LoVo (cell line): ENCODE results near the gene SLC25A41.

Source experiments
- DNase-seq: peaks from one replicate; pipeline ENCODE4 v3.0.0-alpha.2; 2016; ENCODE audit warnings: low spot score

SLC25A41 gene

DNA sequence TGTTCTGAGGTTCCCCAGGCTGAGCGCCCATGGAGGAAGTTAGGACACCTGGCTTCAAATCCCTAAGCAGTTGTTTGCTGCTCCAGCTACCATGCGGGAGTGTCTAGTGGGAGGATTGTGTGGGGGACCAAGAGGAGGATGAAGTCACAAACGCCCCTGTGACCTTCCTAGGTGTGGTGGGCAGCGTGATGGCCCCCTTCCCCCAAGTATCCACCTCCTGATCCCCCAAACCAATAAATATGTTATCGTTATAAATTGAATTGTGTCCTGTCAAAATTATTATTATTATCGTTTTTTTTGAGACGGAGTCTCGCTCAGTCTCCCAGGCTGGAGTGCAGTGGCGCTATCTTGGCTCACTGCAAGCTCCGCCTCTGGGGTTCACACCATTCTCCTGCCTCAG lies at the start of gene SLC25A41:
SLC25A41 (minus strand) TSS at position 101 of the 400 bp plus-strand sequence; CDS start at position 31, 70 bp downstream.
- DNase-seq = no peak

DNA sequence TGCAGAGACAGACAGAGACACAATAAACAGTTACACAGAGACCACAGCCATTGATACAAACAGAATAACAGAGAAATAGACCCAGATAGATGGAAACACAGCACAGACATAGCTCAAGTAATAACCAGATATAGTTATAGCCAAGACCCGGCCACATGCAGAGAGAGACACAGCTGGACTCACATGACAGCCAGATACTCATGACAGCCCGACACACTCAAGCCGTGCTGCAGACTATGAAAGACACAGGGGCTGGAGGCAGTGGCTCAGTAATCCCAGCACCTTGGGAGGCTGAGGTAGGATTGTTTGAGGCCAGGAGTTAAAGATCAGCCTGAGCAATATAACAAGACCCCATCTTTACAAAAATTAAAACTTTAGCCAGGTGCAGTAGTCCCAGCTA lies 49.7 kb upstream of the SLC25A41 start:
- no peak for DNase-seq

GRCh38 chr19:6482343-6482686 lies 48.8 kb upstream of the SLC25A41 start:
- no peak for DNase-seq

- no peak for DNase-seq
Observed at GRCh38 chr19:6481541-6482342, 48.2 kb upstream of the SLC25A41 start, which contains the start of gene DENND1C. Gene DENND1C, minus strand, starts transcription at chr19:6481787. Its CDS starts 92 bp downstream, at chr19:6481695.

DNA sequence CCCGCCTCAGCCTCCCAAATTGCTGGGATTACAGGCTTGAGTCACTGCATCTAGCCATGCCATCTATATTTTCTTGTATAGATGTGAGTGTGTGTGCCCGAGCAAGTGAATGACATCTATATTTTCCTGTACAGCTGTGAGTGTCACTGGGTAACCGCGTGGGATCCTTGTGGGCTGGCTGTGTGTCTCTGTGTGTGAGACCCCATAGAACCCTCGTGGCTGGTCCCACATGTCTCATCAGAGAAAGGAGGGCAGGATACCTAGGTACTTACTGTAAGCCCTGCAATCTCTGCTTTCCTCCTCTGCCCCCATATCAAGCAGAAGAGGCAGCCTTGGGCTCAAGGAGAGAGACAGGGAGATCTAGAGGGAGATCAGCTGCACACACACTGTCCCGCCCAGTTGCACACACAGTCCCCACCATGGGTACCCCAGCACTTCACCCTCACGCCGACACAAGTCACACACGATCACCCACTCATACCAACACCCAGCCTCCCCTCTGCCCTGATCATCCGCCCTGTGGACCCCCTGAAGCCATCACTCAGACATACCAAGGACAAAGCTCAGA lies 47.4 kb upstream of the SLC25A41 start:
- DNase-seq = no peak

GRCh38 chr19:6479836-6480398 lies 46.4 kb upstream of the SLC25A41 start:
- no peak for DNase-seq

DNA sequence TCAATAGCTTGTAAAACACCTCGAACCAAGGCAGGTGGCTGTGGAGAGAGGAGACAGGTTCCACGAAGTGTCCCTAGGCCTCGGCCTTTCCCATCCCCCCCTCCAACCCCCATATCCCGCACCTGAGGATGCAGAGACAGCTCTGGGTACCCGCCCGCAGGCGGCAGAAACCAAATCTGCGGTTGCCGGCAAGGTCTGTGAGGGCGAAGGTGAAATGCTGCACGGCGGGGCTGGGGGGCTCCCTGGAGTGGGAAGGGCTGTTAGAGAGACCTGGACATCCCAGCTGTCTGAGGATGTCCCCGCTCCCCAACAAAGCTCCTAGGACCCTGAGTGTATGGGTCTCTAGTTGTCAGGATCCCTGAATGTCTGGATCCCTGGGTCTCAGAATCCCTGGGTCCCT lies 45.3 kb upstream of the SLC25A41 start:
- no peak for DNase-seq

DNA sequence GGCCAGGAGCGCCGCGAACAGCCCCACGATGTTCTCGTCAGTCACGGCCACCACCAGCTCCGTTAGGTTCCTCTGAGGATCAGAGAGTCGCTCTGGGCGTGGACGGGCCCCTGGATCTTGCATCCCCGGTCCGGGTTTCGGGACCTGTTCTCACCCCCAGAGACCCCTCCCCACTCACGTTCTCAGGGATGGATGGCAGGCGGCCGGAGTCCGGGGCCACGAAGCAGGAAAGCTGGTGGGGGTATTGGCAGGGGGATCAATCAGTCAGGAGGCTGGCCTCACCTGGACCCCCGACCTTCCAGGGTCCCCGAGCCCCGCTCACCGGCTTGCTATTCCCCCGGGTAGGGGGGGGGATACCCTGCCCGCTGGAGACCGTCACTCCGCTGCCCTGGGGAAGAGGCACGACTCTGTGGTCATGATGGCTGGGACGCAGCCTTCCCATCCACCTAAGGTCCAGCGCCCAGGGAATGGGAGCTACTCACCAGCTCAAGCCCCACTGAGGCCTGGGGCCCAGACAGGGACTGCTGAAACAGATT lies 43.4 kb upstream of the SLC25A41 start:
- DNase-seq = no peak

- peak; percentile 69 for DNase-seq
Observed at GRCh38 chr19:6476155-6476895, 42.8 kb upstream of the SLC25A41 start.

DNA sequence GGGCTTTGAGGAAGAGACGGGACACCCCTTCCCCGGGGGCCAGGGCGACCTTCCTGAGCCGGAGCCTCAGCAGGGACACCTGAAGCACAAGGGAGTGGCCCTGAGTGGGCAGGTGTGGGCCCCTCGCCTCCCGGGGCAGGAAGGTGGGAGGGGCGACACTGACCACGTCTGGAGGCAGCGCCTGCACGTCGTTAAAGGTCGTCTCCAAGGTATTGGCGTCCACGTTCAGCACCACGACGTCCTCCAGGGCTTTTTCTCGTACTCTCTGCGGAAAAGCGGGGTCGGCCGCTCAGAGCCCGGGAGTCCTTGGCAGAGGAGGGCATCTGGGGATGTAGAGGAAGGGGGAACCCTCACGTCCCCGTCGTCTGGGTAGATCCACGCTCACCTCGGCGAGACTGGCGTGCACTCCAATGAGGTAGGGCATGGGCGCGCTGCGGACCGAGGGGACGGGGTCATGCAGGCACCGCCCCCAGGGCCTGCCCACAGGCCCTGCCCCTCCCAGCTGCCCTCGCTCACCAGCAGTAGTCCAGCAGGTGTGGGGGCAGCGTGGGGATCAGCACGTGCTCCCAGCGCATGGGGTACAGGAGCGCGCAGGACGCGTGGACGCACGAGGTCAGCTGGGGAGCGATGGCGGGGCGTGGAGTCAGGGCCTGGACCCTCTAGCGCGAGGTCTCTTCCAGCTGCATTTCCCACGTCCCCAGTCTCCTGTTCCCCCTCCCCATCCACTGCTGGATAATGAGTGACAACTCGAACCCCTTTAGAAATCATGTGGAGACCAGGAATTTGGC lies 42.0 kb upstream of the SLC25A41 start:
- no peak for DNase-seq

DNA sequence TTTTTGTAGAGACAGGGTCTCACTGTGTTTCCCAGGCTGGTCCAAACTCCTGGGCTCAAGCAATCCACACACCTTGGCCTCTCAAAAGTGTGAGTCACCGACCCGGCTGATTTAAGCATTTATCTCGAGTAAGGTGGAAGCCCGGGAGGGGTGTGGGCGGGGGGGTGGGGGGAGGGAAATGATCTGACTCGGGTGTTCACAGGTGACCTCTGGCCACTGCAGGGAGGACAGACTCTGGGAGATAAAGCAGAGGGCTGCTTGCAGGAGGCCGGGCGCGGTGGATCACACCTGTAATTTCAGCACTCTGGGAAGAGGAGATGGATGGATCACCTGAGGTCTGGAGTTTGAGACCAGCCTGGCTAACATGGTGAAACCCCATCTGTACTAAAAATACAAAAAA lies 40.1 kb upstream of the SLC25A41 start:
- DNase-seq = no peak

DNA sequence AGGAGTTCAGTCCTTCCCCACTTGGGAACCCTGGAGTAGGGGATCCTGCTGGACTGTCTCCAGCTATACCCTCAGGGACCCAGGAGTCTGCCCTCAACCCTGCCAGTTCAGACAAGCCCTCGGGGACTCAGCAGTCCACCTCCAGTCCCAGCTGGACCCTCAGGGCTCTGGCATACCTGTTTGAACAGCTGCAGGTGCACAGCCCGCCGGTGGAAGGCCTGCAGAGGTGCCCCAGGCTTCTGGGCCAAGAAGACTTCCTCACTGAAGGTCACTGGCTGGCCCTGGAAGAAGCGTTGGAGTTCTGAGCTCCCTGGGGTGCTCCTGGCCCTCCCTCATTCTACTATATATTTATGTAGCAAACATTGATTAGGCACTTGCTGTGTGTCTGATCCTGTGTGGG lies 39.1 kb upstream of the SLC25A41 start:
- no peak for DNase-seq

- DNase-seq = no peak
Observed at GRCh38 chr19:6471076-6471475, 37.5 kb upstream of the SLC25A41 start.

GRCh38 chr19:6470173-6470572 lies 36.6 kb upstream of the SLC25A41 start:
- DNase-seq = no peak

GRCh38 chr19:6467384-6467783 lies 33.8 kb upstream of the SLC25A41 start:
- DNase-seq = no peak

- DNase-seq = no peak
Observed at GRCh38 chr19:6466526-6467248, 33.1 kb upstream of the SLC25A41 start.

DNA sequence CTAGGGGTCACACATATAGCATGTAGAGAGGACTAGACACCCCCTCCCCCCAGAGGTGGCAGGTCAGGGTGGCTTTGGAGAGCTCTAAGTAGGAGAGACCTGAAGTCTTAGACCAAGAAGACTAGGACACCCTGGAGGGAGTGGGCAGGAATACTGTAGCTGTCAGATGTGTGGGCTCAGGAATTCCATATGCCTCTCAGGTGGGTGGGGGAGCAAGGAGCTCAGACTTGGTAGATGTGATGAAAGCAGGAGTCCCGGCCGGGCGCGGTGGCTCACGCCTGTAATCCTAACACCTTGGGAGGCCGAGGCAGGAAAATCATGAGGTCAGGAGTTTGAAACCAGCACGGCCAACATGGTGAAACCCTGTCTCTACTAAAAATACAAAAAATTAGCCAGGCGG lies 32.1 kb upstream of the SLC25A41 start:
- no peak for DNase-seq

DNA sequence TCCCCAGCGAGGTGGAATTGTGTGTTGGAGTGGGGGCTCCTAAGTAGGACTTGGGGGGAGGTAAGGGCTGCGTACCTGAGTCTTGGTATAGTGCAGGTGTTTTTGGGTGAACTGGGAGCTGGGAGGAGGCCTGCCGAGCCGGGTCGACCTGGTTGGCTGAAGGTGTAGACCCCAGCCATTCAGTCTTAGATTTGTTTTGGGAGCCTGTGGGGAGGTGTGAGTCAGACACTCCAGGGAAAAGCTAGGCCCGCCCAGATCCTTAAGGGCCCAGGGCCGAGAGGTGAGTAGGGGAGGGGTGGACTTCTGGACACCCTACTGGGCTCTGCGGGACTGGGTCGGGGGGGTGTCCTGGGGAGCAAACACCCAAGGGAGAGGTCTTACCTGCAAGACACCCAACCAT lies 31.4 kb upstream of the SLC25A41 start:
- no peak for DNase-seq

DNA sequence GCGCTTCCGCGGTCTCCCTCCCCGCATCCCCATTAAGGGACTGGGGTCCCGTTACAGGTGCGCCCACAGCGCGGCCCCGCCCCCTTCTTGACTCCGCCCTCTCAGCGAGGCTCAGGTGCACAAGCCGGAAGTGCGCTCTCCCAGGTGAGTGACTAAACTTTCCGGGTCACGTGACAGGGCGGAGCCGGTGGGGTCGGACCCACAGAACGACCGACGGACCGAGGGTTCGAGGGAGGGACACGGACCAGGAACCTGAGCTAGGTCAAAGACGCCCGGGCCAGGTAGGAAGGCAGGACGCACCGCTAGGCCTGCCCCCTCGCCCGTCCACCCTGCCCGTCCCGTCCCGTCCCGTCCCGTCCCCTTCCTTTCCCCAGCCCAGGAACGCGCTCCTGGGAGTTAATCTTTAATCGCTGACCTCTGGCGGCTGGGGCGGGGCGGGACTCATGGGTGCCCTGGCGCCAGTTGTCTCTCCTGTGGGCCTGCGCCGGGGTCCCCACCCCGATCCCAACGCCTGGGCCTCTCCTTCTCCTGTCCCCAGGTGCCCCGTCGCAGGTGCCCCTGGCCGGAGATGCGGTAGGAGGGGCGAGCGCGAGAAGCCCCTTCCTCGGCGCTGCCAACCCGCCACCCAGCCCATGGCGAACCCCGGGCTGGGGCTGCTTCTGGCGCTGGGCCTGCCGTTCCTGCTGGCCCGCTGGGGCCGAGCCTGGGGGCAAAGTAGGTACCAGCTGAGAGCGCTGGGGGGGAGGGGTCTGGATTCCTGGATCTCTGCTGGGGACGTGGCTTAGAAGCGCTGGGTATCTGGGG lies 30.7 kb upstream of the SLC25A41 start, which contains the start of gene CRB3:
CRB3 (plus strand) TSS at position 202 of the 804 bp plus-strand sequence; CDS start at position 633, 431 bp downstream.
- DNase-seq = peak; percentile 88
